HG03139 (cell line): Measurements from ENCODE around the gene HKDC1.
"Not testable (repeated sequence)": the region's sequence is repeated elsewhere in the genome, so short reads cannot be mapped to it uniquely, and the experiment has no call there.

Source experiments
- ATAC-seq: cut with Tn5 transposase; IDR thresholded peaks from one replicate; pipeline ENCODE4 v1.9.1; 2021; ENCODE audit not compliant: unreplicated experiment

Gene HKDC1

GRCh38 chr10:69278446-69278963, 58.4 kb downstream of the HKDC1 start, which contains the start of gene HK1:
Gene HK1 (plus strand): TSS chr10:69278496.
- ATAC-seq: no peak

DNA sequence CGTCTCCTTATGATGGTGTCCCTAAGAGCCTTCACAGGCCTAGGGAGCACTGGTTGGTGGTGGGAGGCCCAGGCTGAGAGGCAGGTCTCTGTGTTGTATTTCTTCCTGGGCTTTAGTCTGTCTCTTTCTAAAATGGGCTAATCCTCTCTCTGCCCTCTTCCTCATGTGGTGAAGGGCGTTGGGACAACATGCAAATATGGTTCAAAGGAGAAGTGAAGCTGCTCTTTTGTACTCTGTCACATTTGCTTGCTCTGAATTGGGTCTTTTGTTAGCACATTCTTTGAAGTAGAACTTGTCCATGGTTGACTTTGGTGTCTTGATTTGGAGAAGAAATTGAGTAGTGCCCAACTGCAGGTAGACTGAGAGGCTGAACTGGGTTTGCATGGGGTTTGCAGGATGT, 59.0 kb downstream of the HKDC1 start:
- ATAC-seq: no peak

DNA sequence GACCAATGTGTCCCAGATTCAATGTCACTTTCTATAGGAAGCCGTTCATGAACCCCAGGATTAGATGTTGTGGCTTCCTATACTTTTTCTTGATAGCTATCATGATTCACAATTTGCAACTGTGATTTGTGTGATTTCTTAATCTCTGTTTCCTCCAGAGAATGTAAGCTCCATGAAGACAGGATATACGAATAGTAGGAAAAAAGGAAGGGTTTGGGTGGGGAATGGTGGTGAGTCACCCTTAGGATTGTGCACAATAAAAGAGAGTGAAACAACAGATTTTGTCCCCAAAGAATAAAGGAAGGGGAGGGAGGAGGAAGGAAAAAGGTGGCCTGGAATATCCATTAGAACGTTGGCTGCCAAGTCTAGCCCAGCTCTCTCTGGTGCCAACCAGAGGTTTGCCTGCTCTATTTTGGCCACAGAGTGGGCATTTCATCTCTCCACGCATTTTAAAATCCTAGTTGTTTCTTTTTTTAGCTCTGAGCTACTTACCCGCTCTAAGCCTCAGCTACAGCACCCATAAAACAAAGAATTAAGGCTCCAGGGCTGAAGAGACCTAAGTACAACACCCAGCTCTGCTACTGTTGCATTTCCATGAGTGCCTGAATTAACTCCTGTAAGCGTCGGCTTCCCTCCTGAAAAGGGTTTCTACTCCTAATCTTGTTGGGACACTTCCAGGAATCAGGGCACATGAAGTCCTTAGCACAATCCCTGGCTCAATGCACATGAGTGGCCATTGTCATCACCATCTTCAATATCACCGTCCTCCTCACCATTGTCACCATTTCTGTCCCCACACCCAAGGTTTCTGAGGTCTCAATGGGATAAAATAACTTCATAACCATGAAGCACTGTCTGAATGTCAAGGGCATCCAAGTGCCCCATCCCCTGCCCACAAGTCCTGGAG, 61.6 kb downstream of the HKDC1 start:
- ATAC-seq: no peak

DNA sequence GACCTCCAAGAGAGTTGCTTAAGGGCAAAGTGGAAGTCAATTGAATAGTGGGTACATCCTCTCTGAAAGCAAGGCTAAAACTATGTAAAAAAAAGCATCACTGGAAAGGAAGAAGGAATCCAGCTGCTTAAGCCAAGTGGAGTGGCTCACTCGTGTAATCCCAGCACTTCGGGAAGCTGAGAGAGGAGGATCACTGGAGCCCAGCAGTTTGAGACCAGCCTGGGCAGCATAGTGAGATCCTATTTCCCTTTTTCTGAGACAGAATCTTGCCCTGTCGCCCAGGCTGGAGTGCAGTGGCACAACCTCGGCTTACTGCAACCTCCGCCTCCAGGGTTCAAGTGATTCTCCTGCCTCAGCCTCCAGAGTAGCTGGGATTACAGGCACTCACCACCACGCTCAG, 64.3 kb downstream of the HKDC1 start:
- not testable (repeated sequence) for ATAC-seq

DNA sequence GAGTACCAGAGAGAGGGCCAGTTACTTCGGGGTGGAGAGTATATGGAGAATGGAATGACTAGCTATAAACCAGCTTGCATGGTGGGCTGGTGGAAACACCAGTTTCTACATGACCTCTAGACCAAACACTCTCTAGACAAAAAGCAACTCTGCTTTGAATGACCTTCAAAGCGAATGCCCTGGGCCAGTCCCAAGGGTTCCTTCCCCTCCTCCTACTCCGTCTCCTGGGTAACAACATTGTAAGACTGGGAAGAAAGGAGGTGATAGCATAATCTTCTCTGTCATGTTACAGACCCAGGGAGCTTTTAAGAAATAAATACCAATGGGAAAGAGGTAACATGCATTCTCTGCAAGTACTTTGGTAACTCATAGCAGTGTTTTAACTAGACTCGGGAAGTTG, 65.6 kb downstream of the HKDC1 start:
- ATAC-seq: no peak

DNA sequence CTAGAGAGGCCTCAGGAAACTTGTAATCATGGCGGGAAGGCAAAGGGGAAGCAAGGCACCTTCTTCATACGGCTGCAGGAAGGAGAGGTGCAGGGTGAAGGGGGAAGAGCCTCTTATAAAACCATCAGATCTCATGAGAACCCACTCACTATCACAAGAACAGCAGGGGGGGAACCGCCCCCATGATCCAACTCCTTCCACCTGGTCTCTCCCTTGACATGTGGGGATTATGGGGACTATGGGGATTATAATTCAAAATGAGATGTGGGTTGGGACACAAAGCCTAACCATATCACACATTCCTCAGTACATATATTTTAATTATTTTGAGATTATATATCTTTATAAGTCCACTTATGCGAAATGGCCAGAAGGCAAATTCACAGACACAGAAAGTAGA, 67.0 kb downstream of the HKDC1 start:
- ATAC-seq: no peak

GRCh38 chr10:69290993-69291392, 70.9 kb downstream of the HKDC1 start:
- no peak for ATAC-seq

DNA sequence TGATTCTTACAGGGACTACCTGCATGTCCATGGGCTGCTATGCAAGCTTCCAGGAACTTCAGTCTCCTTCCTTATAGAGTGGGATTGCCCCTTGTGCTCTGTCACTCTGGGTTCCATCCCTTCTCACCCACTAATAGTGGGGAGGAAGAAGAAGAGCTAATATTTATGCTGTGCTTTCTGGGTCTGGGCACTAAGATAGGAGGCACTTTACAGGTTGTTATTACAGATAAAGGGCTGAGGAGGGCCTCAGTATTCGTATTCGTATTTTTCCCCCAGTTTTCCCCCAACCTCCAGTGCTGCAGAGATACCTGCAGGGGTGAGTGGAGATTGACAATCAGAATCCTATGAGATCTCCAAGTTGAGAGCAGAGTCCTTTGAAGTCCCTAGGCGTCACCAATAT, 72.3 kb downstream of the HKDC1 start:
- no peak for ATAC-seq

GRCh38 chr10:69295027-69295636, 75.0 kb downstream of the HKDC1 start:
- ATAC-seq: no peak

DNA sequence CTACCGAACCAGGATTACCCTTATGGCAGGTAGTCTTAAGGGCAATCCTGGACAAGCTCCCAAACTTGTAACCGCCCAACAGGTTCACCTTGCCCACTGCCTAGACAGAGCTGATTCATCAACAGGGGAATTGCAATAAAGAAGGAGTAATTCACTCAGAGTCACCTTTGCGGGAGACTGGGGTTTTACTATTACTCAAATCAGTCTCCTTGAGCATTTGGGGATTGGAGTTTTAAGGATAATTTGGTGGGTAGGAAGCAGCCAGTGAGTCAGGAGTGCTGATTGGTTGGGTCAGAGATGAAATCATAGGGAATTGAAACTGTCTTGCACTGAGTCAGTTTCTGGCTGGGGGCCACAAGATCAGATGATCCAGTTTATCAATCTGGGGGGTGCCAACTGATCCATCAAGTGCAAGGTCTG, 83.5 kb downstream of the HKDC1 start:
- no peak for ATAC-seq

DNA sequence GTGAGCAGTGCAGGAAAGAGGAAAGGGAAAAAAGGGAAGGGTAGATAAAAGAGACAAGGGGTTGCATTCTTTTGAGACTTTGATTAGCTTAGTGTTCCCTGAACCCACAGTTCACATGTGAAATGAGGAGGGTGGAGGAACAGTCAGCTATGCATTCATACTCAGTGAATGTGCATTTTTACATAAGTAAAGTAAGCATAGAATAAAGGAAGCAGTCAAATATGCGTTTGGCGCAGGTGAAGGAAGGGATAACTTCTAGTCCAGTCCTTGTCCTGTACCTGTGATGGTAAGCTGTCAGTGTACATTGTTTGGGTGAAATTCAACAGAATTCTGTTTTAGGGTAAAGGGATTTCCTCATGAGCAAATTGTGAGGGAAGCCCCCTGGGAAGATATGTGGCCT, 86.3 kb downstream of the HKDC1 start:
- no peak for ATAC-seq

DNA sequence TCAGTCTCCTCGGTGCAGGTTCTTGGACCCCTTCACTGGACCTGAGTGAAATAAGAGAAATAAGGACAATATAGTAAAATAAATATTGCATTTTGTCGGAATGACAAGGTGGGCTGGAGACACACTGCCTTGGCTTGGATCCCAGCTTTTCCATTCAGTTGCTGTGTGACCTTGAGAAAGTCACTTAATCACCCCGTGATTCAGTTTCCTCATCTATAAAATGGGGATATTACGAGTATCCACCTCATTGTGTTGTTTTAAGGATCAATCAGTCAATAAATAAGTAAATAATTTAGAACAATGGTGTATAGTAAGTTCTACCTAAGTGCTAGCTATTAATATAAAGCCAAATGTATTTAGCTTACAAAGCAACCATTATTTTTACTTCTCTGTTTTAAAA, 87.3 kb downstream of the HKDC1 start:
- no peak for ATAC-seq

- ATAC-seq: not testable (repeated sequence)
Measured at GRCh38 chr10:69308304-69308703, 88.2 kb downstream of the HKDC1 start.

DNA sequence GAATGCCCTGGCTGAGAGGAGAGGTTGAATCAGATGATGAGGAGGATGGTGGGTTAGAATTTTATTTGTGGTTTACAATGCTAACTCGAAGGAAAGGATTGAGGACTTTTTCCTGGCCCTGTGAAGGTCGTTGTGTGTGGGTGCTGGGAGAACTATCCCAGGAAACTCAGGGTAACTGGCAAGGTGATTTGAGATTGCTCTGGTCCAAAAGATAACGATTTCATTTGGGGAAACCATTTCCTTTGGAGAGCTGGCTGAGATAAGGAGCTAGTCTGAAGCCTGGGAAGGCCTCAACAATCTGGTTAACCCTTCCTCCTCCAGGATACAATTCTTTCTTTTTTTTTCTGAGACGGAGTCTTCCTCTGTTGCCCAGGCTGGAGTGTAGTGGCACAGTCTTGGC, 91.2 kb downstream of the HKDC1 start:
- ATAC-seq: no peak

DNA sequence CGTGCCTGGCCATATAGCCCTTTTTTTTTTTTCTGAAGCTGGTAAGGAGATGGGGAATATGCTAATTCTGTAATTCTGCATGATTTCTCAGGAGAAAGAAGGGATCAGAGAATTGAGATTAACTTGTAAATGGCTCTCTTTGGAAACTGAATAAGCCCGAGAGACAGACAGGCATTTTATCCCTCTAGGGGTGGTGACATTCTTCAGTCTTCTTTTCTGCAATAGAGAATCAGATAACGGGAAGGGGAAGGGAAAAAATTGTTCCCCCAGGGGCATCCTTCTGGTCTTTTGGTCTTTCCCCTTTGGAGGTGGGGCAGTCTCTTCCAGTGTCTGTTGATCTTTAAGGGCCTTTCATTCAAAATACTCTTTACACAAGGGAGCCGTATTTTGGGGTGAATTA, 92.4 kb downstream of the HKDC1 start:
- ATAC-seq: no peak

- ATAC-seq: no peak
Measured at GRCh38 chr10:69315100-69315542, 95.0 kb downstream of the HKDC1 start.

- ATAC-seq: no peak
Measured at GRCh38 chr10:69315610-69316312, 95.6 kb downstream of the HKDC1 start.

DNA sequence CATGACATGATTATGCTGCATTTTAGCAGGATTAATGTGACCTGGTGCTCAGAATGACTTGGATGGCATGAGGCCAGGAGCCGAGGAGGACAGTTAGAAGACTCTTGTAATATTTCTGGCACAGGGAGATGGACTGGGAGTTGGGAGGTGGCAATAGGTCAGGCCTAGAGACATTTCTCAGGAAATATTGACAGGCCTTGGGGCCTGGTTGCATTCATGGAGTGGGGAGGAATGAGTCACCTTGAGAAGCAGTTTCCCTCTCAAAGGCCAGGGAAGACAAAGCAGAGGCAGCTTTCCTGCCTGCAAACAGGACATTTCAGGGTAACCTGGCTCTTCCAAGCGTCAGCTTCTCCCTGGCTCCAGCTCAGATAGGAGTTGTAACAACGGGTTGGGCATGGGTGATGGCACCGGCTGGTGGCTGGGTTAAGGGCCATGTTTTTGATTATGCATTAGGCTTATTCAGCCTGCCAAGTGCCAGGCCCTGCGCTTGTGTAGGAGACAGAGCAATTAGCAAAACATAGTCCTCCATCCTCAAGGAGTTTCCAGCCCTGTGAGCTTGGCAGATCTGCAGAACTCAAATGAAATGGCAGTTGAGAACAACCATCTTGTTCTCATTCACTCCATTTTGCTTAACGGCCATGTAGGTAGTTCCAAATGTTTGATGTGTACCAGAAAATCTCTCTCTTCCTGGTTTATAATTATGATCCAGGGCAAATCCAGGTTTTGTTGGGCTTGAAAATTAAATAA, 96.4 kb downstream of the HKDC1 start:
- ATAC-seq: no peak
